ENCODE measurements around the gene XRCC1.

XRCC1 gene

GRCh38 chr19:43511324-43511723 is 64.0 kb downstream of the XRCC1 start:
- Histone ChIP-seq H3K9ac (ENCODE audit: low read depth, low read length) (no peak overlapping the region), H3K4me3 (ENCODE audit: low read depth in 1 of 2, low read length in 2 of 2) (no peak overlapping the region), H3K27me3 (ENCODE audit: insufficient read depth, low read length, poor library complexity) (no peaks in the 10 kb centered on the region), H3K27ac (ENCODE audit: low read length) (no peak overlapping the region), H3K4me2 (ENCODE audit: insufficient read depth, low read length) (no peak overlapping the region), H3K79me2 (ENCODE audit: insufficient read depth, low read length) (no peaks in the 10 kb centered on the region), H4K20me1 (ENCODE audit: insufficient read depth, low read length) (no peaks in the 10 kb centered on the region), H2AFZ (ENCODE audit: low read depth, low read length) (no peak overlapping the region), H3K36me3 (ENCODE audit: insufficient read depth, low read length) (peaks cover 15% of the 10 kb centered on the region; the same call in 1 of the 2 replicates), H3K9me3 (ENCODE audit: insufficient read depth, low read length, severe bottlenecking) (no peaks in the 10 kb centered on the region), H3K4me1 (ENCODE audit: insufficient read depth, low read length) (no peaks in the 10 kb centered on the region)
- TF ChIP-seq CTCF (IDR thresholded peaks at IDR 0.05; ENCODE audit: borderline replicate concordance, extremely low read depth, low read length, poor library complexity, severe bottlenecking) (no peak), EZH2 (IDR thresholded peaks at IDR 0.05; ENCODE audit: borderline replicate concordance, low read depth, low read length, severe bottlenecking) (no peak)
- DNase-seq (no peak), ATAC-seq (ENCODE audit: insufficient read depth, low read depth) (no peak)

- DNase-seq (no peak), ATAC-seq (ENCODE audit: insufficient read depth, low read depth) (no peak)
- H3K4me1 ChIP-seq (ENCODE audit: insufficient read depth, low read length), result no peaks in the 10 kb centered on the region
- TF ChIP-seq CTCF (IDR thresholded peaks at IDR 0.05; ENCODE audit: borderline replicate concordance, extremely low read depth, low read length, poor library complexity, severe bottlenecking), result no peak
- TF ChIP-seq EZH2 (IDR thresholded peaks at IDR 0.05; ENCODE audit: borderline replicate concordance, low read depth, low read length, severe bottlenecking), result no peak
- no peak overlapping the region for H3K4me2 ChIP-seq (ENCODE audit: insufficient read depth, low read length)
- H3K4me3 ChIP-seq (ENCODE audit: low read depth in 1 of 2, low read length in 2 of 2), result no peak overlapping the region
- H3K79me2 ChIP-seq (ENCODE audit: insufficient read depth, low read length), result no peaks in the 10 kb centered on the region
- H3K36me3 ChIP-seq (ENCODE audit: insufficient read depth, low read length), result peaks cover 15% of the 10 kb centered on the region; the same call in 1 of the 2 replicates
- no peaks in the 10 kb centered on the region for H4K20me1 ChIP-seq (ENCODE audit: insufficient read depth, low read length)
- H3K27me3 ChIP-seq (ENCODE audit: insufficient read depth, low read length, poor library complexity), result no peaks in the 10 kb centered on the region
- H2AFZ ChIP-seq (ENCODE audit: low read depth, low read length), result no peak overlapping the region
- H3K27ac ChIP-seq (ENCODE audit: low read length), result no peak overlapping the region
- no peaks in the 10 kb centered on the region for H3K9me3 ChIP-seq (ENCODE audit: insufficient read depth, low read length, severe bottlenecking)
- H3K9ac ChIP-seq (ENCODE audit: low read depth, low read length), result no peak overlapping the region
These were observed 64.6 kb downstream of the XRCC1 start for GRCh38 chr19:43510713-43511112.

- ATAC-seq (ENCODE audit: insufficient read depth, low read depth) (no peak), DNase-seq (no peak)
- Histone ChIP-seq H3K9me3 (ENCODE audit: insufficient read depth, low read length, severe bottlenecking) (no peaks in the 10 kb centered on the region), H3K36me3 (ENCODE audit: insufficient read depth, low read length) (peaks cover 15% of the 10 kb centered on the region; the same call in 1 of the 2 replicates), H3K27me3 (ENCODE audit: insufficient read depth, low read length, poor library complexity) (no peaks in the 10 kb centered on the region), H3K27ac (ENCODE audit: low read length) (no peak overlapping the region), H4K20me1 (ENCODE audit: insufficient read depth, low read length) (no peaks in the 10 kb centered on the region), H3K9ac (ENCODE audit: low read depth, low read length) (no peak overlapping the region), H2AFZ (ENCODE audit: low read depth, low read length) (no peak overlapping the region), H3K4me2 (ENCODE audit: insufficient read depth, low read length) (no peak overlapping the region), H3K4me1 (ENCODE audit: insufficient read depth, low read length) (peaks cover 20% of the 10 kb centered on the region), H3K79me2 (ENCODE audit: insufficient read depth, low read length) (no peaks in the 10 kb centered on the region), H3K4me3 (ENCODE audit: low read depth in 1 of 2, low read length in 2 of 2) (no peak overlapping the region)
- TF ChIP-seq EZH2 (IDR thresholded peaks at IDR 0.05; ENCODE audit: borderline replicate concordance, low read depth, low read length, severe bottlenecking) (no peak), CTCF (IDR thresholded peaks at IDR 0.05; ENCODE audit: borderline replicate concordance, extremely low read depth, low read length, poor library complexity, severe bottlenecking) (no peak)
These were observed 67.4 kb downstream of the XRCC1 start for GRCh38 chr19:43507880-43508279.

DNA sequence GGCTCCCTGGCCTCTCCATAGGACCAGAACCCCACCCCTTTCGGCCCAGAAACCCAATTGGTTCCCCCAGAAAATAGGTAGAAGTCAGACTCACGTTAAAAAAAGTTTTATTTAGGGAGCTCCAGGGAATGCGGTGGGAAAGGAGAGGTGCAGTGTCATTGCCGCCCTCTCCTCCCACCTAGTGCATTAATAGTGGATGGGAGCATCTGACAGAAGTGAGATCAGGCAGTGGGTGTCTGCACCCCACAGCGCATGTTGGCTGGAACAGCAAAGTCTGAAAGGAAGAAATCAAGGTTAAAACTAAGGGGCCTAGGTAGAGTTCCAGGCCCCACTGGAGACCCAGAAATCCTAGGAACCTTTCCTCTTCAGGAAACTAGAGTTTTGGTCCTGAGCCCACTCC is 68.7 kb downstream of the XRCC1 start:
- Histone ChIP-seq H3K36me3 (ENCODE audit: insufficient read depth, low read length) (peaks cover 15% of the 10 kb centered on the region; the same call in 1 of the 2 replicates), H4K20me1 (ENCODE audit: insufficient read depth, low read length) (no peaks in the 10 kb centered on the region), H3K9ac (ENCODE audit: low read depth, low read length) (no peak overlapping the region), H3K27me3 (ENCODE audit: insufficient read depth, low read length, poor library complexity) (no peaks in the 10 kb centered on the region), H3K27ac (ENCODE audit: low read length) (no peak overlapping the region), H3K4me3 (ENCODE audit: low read depth in 1 of 2, low read length in 2 of 2) (no peak overlapping the region), H2AFZ (ENCODE audit: low read depth, low read length) (no peak overlapping the region), H3K4me2 (ENCODE audit: insufficient read depth, low read length) (no peak overlapping the region), H3K9me3 (ENCODE audit: insufficient read depth, low read length, severe bottlenecking) (no peaks in the 10 kb centered on the region), H3K4me1 (ENCODE audit: insufficient read depth, low read length) (peaks cover 24% of the 10 kb centered on the region), H3K79me2 (ENCODE audit: insufficient read depth, low read length) (no peaks in the 10 kb centered on the region)
- TF ChIP-seq EZH2 (IDR thresholded peaks at IDR 0.05; ENCODE audit: borderline replicate concordance, low read depth, low read length, severe bottlenecking) (no peak), CTCF (IDR thresholded peaks at IDR 0.05; ENCODE audit: borderline replicate concordance, extremely low read depth, low read length, poor library complexity, severe bottlenecking) (no peak)
- DNase-seq (no peak), ATAC-seq (ENCODE audit: insufficient read depth, low read depth) (no peak)
